OCI-M2 (cell line): ENCODE data around the gene POLE.

Source experiments
- DNase-seq: peaks from one replicate; lab custom pipeline; 2025; ENCODE audit not compliant: unreplicated experiment; lab: John Stamatoyannopoulos, UW

Gene POLE

DNA sequence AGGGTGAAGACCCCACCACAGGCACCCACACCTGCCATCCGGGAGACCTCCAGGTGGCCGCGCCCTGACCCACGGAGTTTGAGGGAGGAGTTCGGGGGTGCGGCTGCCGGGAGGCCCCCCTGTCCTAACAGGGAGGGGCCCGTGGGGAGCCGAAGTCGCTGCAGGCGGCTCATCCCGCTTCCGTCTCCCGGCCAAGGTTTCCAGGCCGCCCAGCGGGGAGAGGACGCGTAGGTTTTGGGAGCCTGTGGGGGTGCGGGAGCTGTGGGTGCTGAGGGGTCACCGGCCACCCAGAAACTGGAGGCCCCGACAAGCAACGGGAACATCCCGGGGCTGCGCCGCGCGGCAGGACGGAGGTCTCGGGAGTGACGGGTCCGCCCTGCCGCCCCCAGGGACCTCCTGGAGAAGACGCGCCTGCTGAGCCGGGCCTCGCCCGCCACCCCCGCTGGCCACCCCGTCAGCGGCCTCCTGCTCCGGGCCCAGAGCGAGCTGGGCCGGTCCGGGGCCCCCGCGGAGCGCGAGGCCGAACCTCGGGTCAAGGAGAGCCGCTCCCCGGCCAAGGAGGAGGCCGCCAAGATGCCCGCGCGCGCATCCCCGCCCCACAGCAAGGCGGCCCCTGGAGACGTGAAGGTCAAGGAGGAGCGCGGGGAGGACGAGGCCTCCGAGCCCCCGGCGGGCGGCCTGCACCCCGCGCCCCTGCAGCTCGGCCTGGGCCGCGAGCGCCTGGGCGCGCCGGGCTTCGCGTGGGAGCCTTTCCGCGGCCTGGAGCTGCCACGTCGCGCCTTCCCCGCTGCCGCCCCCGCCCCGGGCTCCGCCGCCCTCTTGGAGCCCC is 104.3 kb downstream of the POLE start:
- DNase-seq = no peak

DNA sequence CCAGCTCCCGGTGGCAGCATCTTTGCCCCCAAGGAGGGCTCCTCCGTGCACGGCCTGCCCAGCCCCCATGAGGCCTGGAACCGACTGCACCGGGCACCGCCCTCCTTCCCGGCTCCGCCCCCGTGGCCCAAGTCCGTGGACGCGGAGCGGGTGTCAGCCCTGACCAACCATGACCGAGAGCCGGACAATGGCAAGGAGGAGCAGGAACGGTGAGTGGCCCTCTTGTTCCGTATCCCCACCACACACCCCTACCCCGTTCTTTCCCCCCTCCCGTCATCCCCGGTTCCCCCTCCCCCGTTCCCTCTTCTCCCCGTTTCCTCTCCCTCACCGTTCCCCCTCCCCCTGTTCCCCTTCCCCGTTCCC is 105.1 kb downstream of the POLE start:
- DNase-seq = no peak

DNA sequence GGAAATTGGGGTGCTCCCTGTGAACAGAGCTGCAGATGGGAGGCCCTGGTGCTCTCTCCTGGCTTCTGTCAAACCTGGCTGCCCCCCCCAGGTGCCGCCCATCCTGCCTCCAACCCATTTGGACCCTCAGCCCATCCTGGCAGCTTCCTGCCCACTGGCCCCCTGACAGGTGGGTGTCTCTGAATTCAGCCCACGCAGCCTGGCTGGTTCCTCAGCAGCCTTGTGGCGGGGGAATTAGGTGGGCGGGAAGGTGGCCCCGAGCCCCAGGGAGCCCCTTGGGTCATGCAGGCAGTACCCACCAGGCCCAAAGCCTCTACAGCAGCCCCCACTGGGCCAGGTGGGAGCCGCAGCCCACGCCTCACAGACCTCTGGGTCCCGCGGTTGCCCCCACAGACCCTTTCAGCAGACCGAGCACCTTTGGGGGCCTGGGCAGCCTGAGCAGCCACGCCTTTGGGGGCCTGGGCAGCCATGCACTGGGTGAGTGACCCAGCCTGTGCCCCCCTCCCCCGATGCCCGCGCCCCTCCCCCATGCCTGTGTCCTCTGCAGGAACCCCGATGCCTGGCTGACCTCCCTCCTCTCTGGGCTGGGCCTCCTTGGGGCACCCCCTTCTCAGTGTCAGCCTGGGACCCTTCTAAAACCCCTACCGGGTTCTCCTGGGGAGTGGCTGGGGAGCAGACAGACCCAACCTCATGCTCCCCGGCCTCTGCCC is 105.6 kb downstream of the POLE start:
- no peak for DNase-seq

GRCh38 chr12:132580701-132581292 is 106.3 kb downstream of the POLE start:
- no peak for DNase-seq

GRCh38 chr12:132579744-132580143 is 107.4 kb downstream of the POLE start:
- DNase-seq = no peak

GRCh38 chr12:132578826-132579225 is 108.3 kb downstream of the POLE start:
- no peak for DNase-seq

- DNase-seq = no peak
These were observed 109.0 kb downstream of the POLE start for GRCh38 chr12:132578118-132578517.

GRCh38 chr12:132577191-132577920 is 109.8 kb downstream of the POLE start:
- no peak for DNase-seq

GRCh38 chr12:132576701-132577100 is 110.4 kb downstream of the POLE start:
- no peak for DNase-seq

GRCh38 chr12:132575661-132576060 is 111.5 kb downstream of the POLE start:
- DNase-seq = no peak

DNA sequence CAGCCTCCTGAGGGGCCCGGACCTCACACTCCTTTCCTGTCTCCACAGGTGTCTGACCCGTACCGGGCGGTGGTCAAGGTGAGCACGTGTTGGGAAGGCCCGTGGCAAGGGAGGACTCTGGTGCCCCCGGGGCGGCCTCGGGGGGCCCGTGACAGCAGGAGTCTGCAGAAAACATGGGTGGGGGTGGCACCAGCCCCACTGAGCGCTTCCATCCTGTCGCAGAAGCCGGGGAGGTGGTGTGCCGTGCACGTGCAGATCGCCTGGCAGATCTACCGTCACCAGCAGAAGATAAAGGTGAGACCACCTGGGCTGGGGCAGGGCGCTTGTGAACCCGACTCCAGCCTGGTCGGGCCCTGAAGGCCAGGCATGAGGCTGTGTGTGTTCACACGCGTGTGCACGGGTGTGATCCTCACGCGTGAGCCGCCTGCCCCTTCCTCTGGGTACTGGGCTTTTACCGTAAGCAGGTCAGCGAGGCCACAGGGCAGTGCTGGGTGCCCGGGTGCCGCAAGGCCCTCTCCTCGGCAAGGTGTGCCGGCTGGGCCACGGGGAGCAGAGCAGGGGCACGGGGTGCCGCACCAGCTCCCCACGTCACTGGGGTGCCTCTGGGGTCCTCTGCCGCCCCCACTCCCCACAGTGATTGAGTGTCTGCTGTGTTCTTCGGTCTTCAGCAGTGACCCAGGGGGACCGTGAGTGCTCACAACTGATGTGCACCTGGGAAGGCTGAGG is 112.7 kb downstream of the POLE start:
- DNase-seq = no peak
